ENCODE measurements around the gene GEMIN2. TPM values are rescaled to one million over a fixed set of nuclear protein-coding genes. Genes with fewer than 3 reads are reported as not detected.
A peak's percentile ranks its signal among the peaks of the same experiment; 100 is the strongest.

The GEMIN2 gene
- total and polyA plus RNA-seq, 2 donors (not counting 3 experiments of a cell fraction or from before 2014, with no cell fraction given), result 14.3 to 19.5 TPM

DNA sequence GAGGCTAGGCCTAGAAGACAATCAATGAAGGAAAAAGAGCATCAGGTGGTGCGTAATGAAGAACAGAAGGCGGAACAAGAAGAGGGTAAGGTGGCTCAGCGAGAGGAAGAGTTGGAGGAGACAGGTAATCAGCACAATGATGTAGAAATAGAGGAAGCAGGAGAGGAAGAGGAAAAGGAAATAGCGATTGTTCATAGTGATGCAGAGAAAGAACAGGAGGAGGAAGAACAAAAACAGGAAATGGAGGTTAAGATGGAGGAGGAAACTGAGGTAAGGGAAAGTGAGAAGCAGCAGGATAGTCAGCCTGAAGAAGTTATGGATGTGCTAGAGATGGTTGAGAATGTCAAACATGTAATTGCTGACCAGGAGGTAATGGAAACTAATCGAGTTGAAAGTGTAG lies 66.4 kb downstream of the GEMIN2 start:
- Histone ChIP-seq H3K27me3 (ENCODE audit: control insufficient read depth in 2 of 2, insufficient read depth in 2 of 2, low read length in 2 of 2) (no peaks in the 10 kb centered on the region), H3K9me3 (replicated peaks; ENCODE audit: control insufficient read depth, insufficient read depth, low read length) (no peaks in the 10 kb centered on the region), H3K79me2 (ENCODE audit: control insufficient read depth, insufficient read depth, low read length) (peaks cover 46% of the 10 kb centered on the region), H3K4me1 (ENCODE audit: control insufficient read depth, extremely low read depth, insufficient read depth, low read length) (peaks cover 51% of the 10 kb centered on the region), H2AFZ (ENCODE audit: low read depth, low read length) (no peak overlapping the region), H3K36me3 (ENCODE audit: control insufficient read depth in 2 of 2, extremely low read depth in 1 of 2, insufficient read depth in 2 of 2, low read length in 2 of 2) (peaks cover 32 to 62% of the 10 kb centered on the region in 2 experiments), H3K9ac (replicated peaks; ENCODE audit: extremely low read depth, insufficient read depth, low read length) (no peak overlapping the region), H3K4me2 (ENCODE audit: insufficient read depth, low read length) (peak overlapping the region; percentile 32), H3K9me1 (replicated peaks; ENCODE audit: control insufficient read depth, extremely low read depth, insufficient read depth, low read length) (no peaks in the 10 kb centered on the region), H4K20me1 (replicated peaks; ENCODE audit: control insufficient read depth, extremely low read depth, insufficient read depth, low read length) (no peaks in the 10 kb centered on the region), H3K4me3 (replicated peaks in 1 of 3; ENCODE audit: insufficient read depth in 1 of 3, low read depth in 1 of 3, low read length in 3 of 3) (no peak overlapping the region), H3K27ac (ENCODE audit: insufficient read depth, low read depth, low read length) (no peak overlapping the region)
- POLR2A ChIA-PET, result interaction anchor here (1.0 kb wide), 1 partner anchor 10 kb away, joined by 4 read pairs; the partner anchor contains the start of gene TRAPPC6B
- TF ChIP-seq JUN (IDR thresholded peaks at IDR 0.05; ENCODE audit: borderline replicate concordance, insufficient read depth, insufficient read length, low read depth), result no peak
- dilution Hi-C loops (cut with MboI; ENCODE audit: extremely low pct_ligation_motif_present, low sequenced_read_pairs) (no loop called here), intact Hi-C loops (cut with micrococcal nuclease) (no loop called here)
- no peak for DNase-seq (ENCODE audit: low read depth, low spot score)
- no peak for FAIRE-seq
- CTCF ChIA-PET, result no interaction called here
- BruUV-seq (replicated peaks), result no TSS peak

DNA sequence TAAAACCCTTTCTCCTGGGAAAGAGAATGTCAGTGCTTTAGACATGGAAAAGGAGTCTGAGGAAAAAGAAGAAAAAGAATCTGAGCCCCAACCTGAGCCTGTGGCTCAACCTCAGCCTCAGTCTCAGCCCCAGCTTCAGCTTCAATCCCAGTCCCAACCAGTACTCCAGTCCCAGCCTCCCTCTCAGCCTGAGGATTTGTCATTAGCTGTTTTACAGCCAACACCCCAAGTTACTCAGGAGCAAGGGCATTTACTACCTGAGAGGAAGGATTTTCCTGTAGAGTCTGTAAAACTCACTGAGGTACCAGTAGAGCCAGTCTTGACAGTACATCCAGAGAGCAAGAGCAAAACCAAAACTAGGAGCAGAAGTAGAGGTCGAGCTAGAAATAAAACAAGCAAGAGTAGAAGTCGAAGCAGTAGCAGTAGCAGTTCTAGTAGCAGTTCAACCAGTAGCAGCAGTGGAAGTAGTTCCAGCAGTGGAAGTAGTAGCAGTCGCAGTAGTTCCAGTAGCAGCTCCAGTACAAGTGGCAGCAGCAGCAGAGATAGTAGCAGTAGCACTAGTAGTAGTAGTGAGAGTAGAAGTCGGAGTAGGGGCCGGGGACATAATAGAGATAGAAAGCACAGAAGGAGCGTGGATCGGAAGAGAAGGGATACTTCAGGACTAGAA lies 67.0 kb downstream of the GEMIN2 start:
- H3K27ac ChIP-seq (ENCODE audit: insufficient read depth, low read depth, low read length), result no peak overlapping the region
- POLR2A ChIA-PET, result no interaction called here
- H3K9ac ChIP-seq (replicated peaks; ENCODE audit: extremely low read depth, insufficient read depth, low read length), result no peak overlapping the region
- no peak for FAIRE-seq
- peaks cover 49% of the 10 kb centered on the region for H3K4me1 ChIP-seq (ENCODE audit: control insufficient read depth, extremely low read depth, insufficient read depth, low read length)
- TF ChIP-seq FOS (IDR thresholded peaks at IDR 0.05; ENCODE audit: borderline replicate concordance, insufficient read depth, low read length), result no peak
- TF ChIP-seq POLR2A (IDR thresholded peaks at IDR 0.05; ENCODE audit: low read depth, low read length), result peak; percentile 31
- no peak for TF ChIP-seq POLR2AphosphoS5 (IDR thresholded peaks at IDR 0.05; ENCODE audit: insufficient read depth, low read depth, low read length)
- TF ChIP-seq, protein P1, sequence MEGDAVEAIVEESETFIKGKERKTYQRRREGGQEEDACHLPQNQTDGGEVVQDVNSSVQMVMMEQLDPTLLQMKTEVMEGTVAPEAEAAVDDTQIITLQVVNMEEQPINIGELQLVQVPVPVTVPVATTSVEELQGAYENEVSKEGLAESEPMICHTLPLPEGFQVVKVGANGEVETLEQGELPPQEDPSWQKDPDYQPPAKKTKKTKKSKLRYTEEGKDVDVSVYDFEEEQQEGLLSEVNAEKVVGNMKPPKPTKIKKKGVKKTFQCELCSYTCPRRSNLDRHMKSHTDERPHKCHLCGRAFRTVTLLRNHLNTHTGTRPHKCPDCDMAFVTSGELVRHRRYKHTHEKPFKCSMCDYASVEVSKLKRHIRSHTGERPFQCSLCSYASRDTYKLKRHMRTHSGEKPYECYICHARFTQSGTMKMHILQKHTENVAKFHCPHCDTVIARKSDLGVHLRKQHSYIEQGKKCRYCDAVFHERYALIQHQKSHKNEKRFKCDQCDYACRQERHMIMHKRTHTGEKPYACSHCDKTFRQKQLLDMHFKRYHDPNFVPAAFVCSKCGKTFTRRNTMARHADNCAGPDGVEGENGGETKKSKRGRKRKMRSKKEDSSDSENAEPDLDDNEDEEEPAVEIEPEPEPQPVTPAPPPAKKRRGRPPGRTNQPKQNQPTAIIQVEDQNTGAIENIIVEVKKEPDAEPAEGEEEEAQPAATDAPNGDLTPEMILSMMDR (IDR thresholded peaks at IDR 0.05; ENCODE audit: extremely low read depth in 1 of 2, insufficient read depth in 1 of 2, low read depth in 1 of 2, low read length in 2 of 2), result no peak
- no peaks in the 10 kb centered on the region for H4K20me1 ChIP-seq (replicated peaks; ENCODE audit: control insufficient read depth, extremely low read depth, insufficient read depth, low read length)
- no peaks in the 10 kb centered on the region for H3K9me1 ChIP-seq (replicated peaks; ENCODE audit: control insufficient read depth, extremely low read depth, insufficient read depth, low read length)
- no peak for DNase-seq (ENCODE audit: low read depth, low spot score)
- intact Hi-C loops (cut with micrococcal nuclease), result no loop called here
- no peak overlapping the region for H3K4me3 ChIP-seq (replicated peaks in 1 of 3; ENCODE audit: insufficient read depth in 1 of 3, low read depth in 1 of 3, low read length in 3 of 3)
- BruUV-seq (replicated peaks), result TSS peak; percentile 0
- no peaks in the 10 kb centered on the region for H3K27me3 ChIP-seq (ENCODE audit: control insufficient read depth in 2 of 2, insufficient read depth in 2 of 2, low read length in 2 of 2)
- H3K4me2 ChIP-seq (ENCODE audit: insufficient read depth, low read length), result peak overlapping the region; percentile 32
- peaks cover 40% of the 10 kb centered on the region for H3K79me2 ChIP-seq (ENCODE audit: control insufficient read depth, insufficient read depth, low read length)
- CTCF ChIA-PET, result no interaction called here
- H2AFZ ChIP-seq (ENCODE audit: low read depth, low read length), result no peak overlapping the region
- peaks cover 32 to 62% of the 10 kb centered on the region in 2 experiments for H3K36me3 ChIP-seq (ENCODE audit: control insufficient read depth in 2 of 2, extremely low read depth in 1 of 2, insufficient read depth in 2 of 2, low read length in 2 of 2)
- no peaks in the 10 kb centered on the region for H3K9me3 ChIP-seq (replicated peaks; ENCODE audit: control insufficient read depth, insufficient read depth, low read length)
- dilution Hi-C loops (cut with MboI; ENCODE audit: extremely low pct_ligation_motif_present, low sequenced_read_pairs), result no loop called here

All from endothelial cell of umbilical vein (primary cell).